Inflammatory macrophage (primary cell): ENCODE measurements around the gene SSC5D.
"Not testable (repeated sequence)": the region's sequence is repeated elsewhere in the genome, so short reads cannot be mapped to it uniquely, and the experiment has no call there.

ENCODE experiments used
- DNase-seq, 2 donors: peaks; one replicate each; pipeline ENCODE4 v3.0.0-alpha.2; 2020 to 2022
- total RNA-seq, 18 experiments: gene quantifications; one replicate each; lab custom pipeline; 2026; ENCODE audit warnings: mixed read lengths in 6 of 18, inconsistent platforms in 2 of 18; lab: John Stamatoyannopoulos, UW

SSC5D gene
- total RNA-seq: 0 to 0.22 (median 0.07) reads per million in 18 experiments

GRCh38 chr19:55487924-55488687 is at the start of gene SSC5D:
TSS of gene SSC5D (plus strand) at chr19:55488436. CDS start at chr19:55488590, 154 bp downstream.
- no peak for DNase-seq

- DNase-seq: no peak
These were observed 49.2 kb upstream of the SSC5D start for GRCh38 chr19:55439052-55439451.

GRCh38 chr19:55440411-55441105 is 47.7 kb upstream of the SSC5D start:
- no peak for DNase-seq

GRCh38 chr19:55441319-55441691 is 46.9 kb upstream of the SSC5D start:
- peak; percentile 51 to 53 for DNase-seq

- DNase-seq: no peak
These were observed 46.4 kb upstream of the SSC5D start for GRCh38 chr19:55441692-55442321.

- DNase-seq: no peak
These were observed 45.8 kb upstream of the SSC5D start for GRCh38 chr19:55442372-55442961.

- DNase-seq: no peak
These were observed 45.0 kb upstream of the SSC5D start, which contains the start of gene SHISA7 for GRCh38 chr19:55443045-55443823. TSS of gene SHISA7 (minus strand) at chr19:55443300. CDS start at chr19:55442863, 437 bp downstream.

GRCh38 chr19:55443824-55444480 is 44.3 kb upstream of the SSC5D start:
- no peak for DNase-seq

GRCh38 chr19:55444646-55445045 is 43.6 kb upstream of the SSC5D start:
- no peak for DNase-seq

GRCh38 chr19:55446060-55446459 is 42.2 kb upstream of the SSC5D start:
- no peak for DNase-seq

GRCh38 chr19:55447421-55448174 is 40.6 kb upstream of the SSC5D start:
- no peak for DNase-seq

GRCh38 chr19:55448175-55448490 is 40.1 kb upstream of the SSC5D start:
- not testable (repeated sequence) for DNase-seq

GRCh38 chr19:55449469-55449868 is 38.8 kb upstream of the SSC5D start:
- no peak for DNase-seq

- no peak for DNase-seq
These were observed 36.9 kb upstream of the SSC5D start for GRCh38 chr19:55451163-55451964.

- DNase-seq: no peak
These were observed 36.1 kb upstream of the SSC5D start for GRCh38 chr19:55451965-55452748.

GRCh38 chr19:55452749-55453346 is 35.4 kb upstream of the SSC5D start:
- DNase-seq: peak; percentile 27 to 47

GRCh38 chr19:55453511-55454260 is 34.5 kb upstream of the SSC5D start:
- no peak for DNase-seq

- peak; percentile 44 to 49 for DNase-seq
These were observed 33.4 kb upstream of the SSC5D start for GRCh38 chr19:55454787-55455243.
